PC-3 (cell line): ENCODE results near the gene COG8. TPM values are rescaled to one million over a fixed set of nuclear protein-coding genes. Genes with fewer than 3 reads are reported as not detected.

Experiments used
- ATAC-seq: fragments of 200-7000 bp; cut with Tn5 transposase; 2 replicates; pipeline ENCODE4 v1.9.1; 2020; ENCODE audit warnings: mild to moderate bottlenecking, moderate library complexity
- BruUV-seq: library from RNA; stranded (reverse); fragments of 400-500 nt; replicated peaks from 2 replicates; lab custom pipeline; 2021; lab: Mats Ljungman, UMichigan
- CTCF ChIA-PET: fragments of 300-600 bp; sonication (Branson Sonifier 250); formaldehyde crosslinking; loops from one replicate; lab custom pipeline; 2022; ENCODE audit warnings: antibody characterized with exemption; lab: Charles Lee
- POLR2A ChIA-PET: fragments of 300-600 bp; sonication (Branson Sonifier 250); formaldehyde crosslinking; loops from one replicate; lab custom pipeline; 2022; ENCODE audit warnings: antibody characterized with exemption; ENCODE audit not compliant: unreplicated experiment; lab: Charles Lee
- DNase-seq: peaks from one replicate; pipeline ENCODE4 v3.0.0-alpha.2; 2015
- H2AFZ ChIP-seq: fragments of 300-600 bp; sonication (generic); 2 replicates; pipeline ENCODE4 v1.6.0; 2016; ENCODE audit warnings: antibody characterized with exemption, low read length
- H3F3A ChIP-seq: fragments of 300-600 bp; sonication (generic); one replicate; pipeline ENCODE4 v1.6.0; 2017; ENCODE audit warnings: antibody characterized with exemption, low read length, control low read depth, mild to moderate bottlenecking; ENCODE audit not compliant: unreplicated experiment
- H3K27ac ChIP-seq: fragments of 300-600 bp; sonication (generic); 2 replicates; pipeline ENCODE4 v1.5.1; 2016; ENCODE audit warnings: mild to moderate bottlenecking, low read length
- H3K27me3 ChIP-seq: fragments of 300-600 bp; sonication (generic); 2 replicates; pipeline ENCODE4 v1.6.1; 2016; ENCODE audit warnings: low read length, mixed read lengths
- H3K36me3 ChIP-seq: fragments of 300-600 bp; sonication (generic); 2 replicates; pipeline ENCODE4 v1.6.1; 2016; ENCODE audit warnings: low read depth, mixed run types, low read length, mixed read lengths
- H3K4me1 ChIP-seq: fragments of 300-600 bp; sonication (generic); 2 replicates; pipeline ENCODE4 v1.5.1; 2016; ENCODE audit warnings: low read length; ENCODE audit not compliant: insufficient read depth
- H3K4me2 ChIP-seq: fragments of 300-600 bp; sonication (generic); 2 replicates; pipeline ENCODE4 v1.6.0; 2016; ENCODE audit warnings: low read length
- H3K4me3 ChIP-seq: fragments of 300-600 bp; sonication (generic); 2 replicates; pipeline ENCODE4 v1.5.1; 2016; ENCODE audit warnings: mild to moderate bottlenecking, low read length, mixed read lengths
- H3K79me2 ChIP-seq: fragments of 300-600 bp; sonication (generic); 2 replicates; pipeline ENCODE4 v1.6.1; 2017; ENCODE audit warnings: low read length, mixed read lengths
- H3K9ac ChIP-seq: fragments of 300-600 bp; sonication (generic); 2 replicates; pipeline ENCODE4 v1.6.0; 2016; ENCODE audit warnings: mild to moderate bottlenecking, low read length
- H3K9me2 ChIP-seq: fragments of 300-600 bp; sonication (generic); replicated peaks from 2 replicates; pipeline ENCODE4 v1.6.1; 2016; ENCODE audit warnings: mixed run types, low read length, mixed read lengths
- H3K9me3 ChIP-seq: fragments of 300-600 bp; sonication (generic); 2 replicates; pipeline ENCODE4 v1.6.1; 2016; ENCODE audit warnings: low read length, mixed read lengths
- H4K20me1 ChIP-seq: fragments of 300-600 bp; sonication (generic); 2 replicates; pipeline ENCODE4 v1.6.1; 2016; ENCODE audit warnings: low read length, mixed read lengths
- EZH2 ChIP-seq: fragments of 300-600 bp; sonication (generic); IDR thresholded peaks from one replicate; pipeline ENCODE4 v1.6.1; 2017; ENCODE audit warnings: antibody characterized with exemption, mild to moderate bottlenecking, low read length; ENCODE audit not compliant: unreplicated experiment
- EZH2phosphoT487 ChIP-seq: fragments of 300-600 bp; sonication (generic); IDR thresholded peaks from 2 replicates; pipeline ENCODE4 v1.6.1; 2018; ENCODE audit warnings: mild to moderate bottlenecking, antibody characterized with exemption, low read length, borderline replicate concordance
- intact Hi-C: fragments of 100-400 bp; cut with micrococcal nuclease; formaldehyde crosslinking; loops from 2 replicates; pipeline ENCODE4 v1.9.0; 2023
- total RNA-seq: library from RNA; depleted of rRNA; stranded (reverse); fragments of >200 nt; gene quantifications from 2 replicates; pipeline ENCODE4 v1.2.3, GENCODE V29; 2014
- TF ChIP-seq, protein P1 (sequence below): fragments of 300-600 bp; sonication (generic); conservative IDR thresholded peaks from 2 replicates; pipeline ENCODE4 v1.5.1; 2017; ENCODE audit warnings: antibody characterized with exemption, low read depth, mild to moderate bottlenecking, low read length

Gene COG8
- total RNA-seq, 1 experiment from 2014 or later: 27.2 TPM

DNA sequence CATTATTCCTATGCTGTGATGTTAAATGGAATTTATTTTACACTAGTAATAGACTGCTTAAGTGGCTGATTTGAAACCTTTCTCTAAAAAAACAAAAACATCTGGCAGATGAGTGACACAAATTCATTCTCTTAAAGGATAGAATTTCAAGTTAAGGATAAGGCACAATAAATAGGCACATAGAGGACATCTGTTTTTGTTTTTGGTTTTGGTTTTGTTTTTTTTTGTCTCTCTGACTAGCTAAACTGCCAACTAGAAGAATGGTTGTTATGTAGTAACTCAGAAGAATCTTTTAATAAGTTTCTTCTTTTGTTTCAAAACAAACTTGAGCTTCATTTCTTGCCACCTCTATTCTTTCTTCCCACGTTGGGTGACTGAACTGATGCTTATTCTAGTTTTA lies 33.3 kb downstream of the COG8 start:
- no peak for DNase-seq
- Histone ChIP-seq H3K9me3 (no peaks in the 10 kb centered on the region), H3K27ac (no peak overlapping the region), H3K27me3 (no peaks in the 10 kb centered on the region), H4K20me1 (no peaks in the 10 kb centered on the region), H3K4me3 (no peak overlapping the region), H3K9me2 (no peaks in the 10 kb centered on the region), H3F3A (no peaks in the 10 kb centered on the region), H3K79me2 (no peaks in the 10 kb centered on the region), H3K36me3 (no peaks in the 10 kb centered on the region), H2AFZ (no peak overlapping the region), H3K9ac (no peak overlapping the region), H3K4me2 (no peak overlapping the region), H3K4me1 (no peaks in the 10 kb centered on the region)
- TF ChIP-seq, protein P1, sequence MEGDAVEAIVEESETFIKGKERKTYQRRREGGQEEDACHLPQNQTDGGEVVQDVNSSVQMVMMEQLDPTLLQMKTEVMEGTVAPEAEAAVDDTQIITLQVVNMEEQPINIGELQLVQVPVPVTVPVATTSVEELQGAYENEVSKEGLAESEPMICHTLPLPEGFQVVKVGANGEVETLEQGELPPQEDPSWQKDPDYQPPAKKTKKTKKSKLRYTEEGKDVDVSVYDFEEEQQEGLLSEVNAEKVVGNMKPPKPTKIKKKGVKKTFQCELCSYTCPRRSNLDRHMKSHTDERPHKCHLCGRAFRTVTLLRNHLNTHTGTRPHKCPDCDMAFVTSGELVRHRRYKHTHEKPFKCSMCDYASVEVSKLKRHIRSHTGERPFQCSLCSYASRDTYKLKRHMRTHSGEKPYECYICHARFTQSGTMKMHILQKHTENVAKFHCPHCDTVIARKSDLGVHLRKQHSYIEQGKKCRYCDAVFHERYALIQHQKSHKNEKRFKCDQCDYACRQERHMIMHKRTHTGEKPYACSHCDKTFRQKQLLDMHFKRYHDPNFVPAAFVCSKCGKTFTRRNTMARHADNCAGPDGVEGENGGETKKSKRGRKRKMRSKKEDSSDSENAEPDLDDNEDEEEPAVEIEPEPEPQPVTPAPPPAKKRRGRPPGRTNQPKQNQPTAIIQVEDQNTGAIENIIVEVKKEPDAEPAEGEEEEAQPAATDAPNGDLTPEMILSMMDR: no peak
- TF ChIP-seq EZH2phosphoT487 (no peak), EZH2 (no peak)
- CTCF ChIA-PET: no interaction called here
- intact Hi-C loops: no loop called here
- ATAC-seq: no peak
- BruUV-seq: no TSS peak
- POLR2A ChIA-PET: no interaction called here

DNA sequence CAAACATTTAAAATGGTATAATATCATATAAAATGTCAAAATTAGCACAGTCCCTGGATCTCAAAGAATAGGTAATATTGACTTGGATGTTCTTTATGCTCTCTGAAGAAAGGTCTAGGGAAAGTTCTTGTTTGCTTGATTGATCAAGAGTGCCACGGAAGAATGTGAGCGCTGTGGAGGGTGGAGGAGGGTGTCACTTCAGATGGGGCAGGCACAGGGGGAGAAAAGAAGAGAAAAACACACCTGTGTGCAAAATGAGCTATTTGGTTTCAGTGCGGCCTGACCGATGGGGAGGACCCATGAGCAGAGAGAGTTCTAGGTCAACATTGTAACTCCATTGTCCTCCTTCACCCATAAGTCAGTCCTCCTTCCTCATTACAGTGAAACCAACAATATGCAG lies 37.1 kb downstream of the COG8 start:
- CTCF ChIA-PET: no interaction called here
- no peaks in the 10 kb centered on the region for H4K20me1 ChIP-seq
- no peaks in the 10 kb centered on the region for H3F3A ChIP-seq
- H3K9me3 ChIP-seq: no peaks in the 10 kb centered on the region
- no peak overlapping the region for H2AFZ ChIP-seq
- TF ChIP-seq EZH2phosphoT487: no peak
- no peak for TF ChIP-seq EZH2
- TF ChIP-seq, protein P1: no peak
- H3K9ac ChIP-seq: no peak overlapping the region
- POLR2A ChIA-PET: no interaction called here
- H3K4me1 ChIP-seq: no peaks in the 10 kb centered on the region
- intact Hi-C loops: no loop called here
- H3K27me3 ChIP-seq: no peaks in the 10 kb centered on the region
- H3K79me2 ChIP-seq: no peaks in the 10 kb centered on the region
- H3K9me2 ChIP-seq: no peaks in the 10 kb centered on the region
- ATAC-seq (no peak), DNase-seq (no peak)
- no peak overlapping the region for H3K4me2 ChIP-seq
- H3K27ac ChIP-seq: no peak overlapping the region
- no TSS peak for BruUV-seq
- H3K36me3 ChIP-seq: no peaks in the 10 kb centered on the region
- H3K4me3 ChIP-seq: no peak overlapping the region

DNA sequence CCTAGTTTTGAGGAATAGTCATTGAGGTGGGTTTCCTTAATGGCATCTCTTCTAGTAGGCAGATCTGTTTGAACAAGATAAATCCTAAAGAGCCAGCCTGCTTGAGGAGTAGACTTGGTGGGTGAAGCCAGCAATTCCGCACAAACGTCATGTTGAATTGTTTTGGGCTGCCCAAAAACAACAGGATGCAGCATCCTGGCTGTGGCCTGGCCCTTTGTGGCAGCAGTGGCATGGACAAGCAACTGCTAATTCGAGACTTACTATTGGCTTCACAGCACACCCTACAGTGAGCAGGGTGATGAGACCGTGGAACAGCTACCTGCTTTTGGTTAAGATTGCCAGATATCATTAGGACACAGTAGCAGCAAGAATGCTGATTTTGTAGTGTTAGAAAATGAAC lies 37.5 kb downstream of the COG8 start:
- H3K9me3 ChIP-seq: no peaks in the 10 kb centered on the region
- BruUV-seq: no TSS peak

More for the DNA sequence above, 37.5 kb downstream of the COG8 start:
- ChIA-PET CTCF (no interaction called here), POLR2A (no interaction called here)
- Histone ChIP-seq H3K4me2 (no peak overlapping the region), H3K36me3 (no peaks in the 10 kb centered on the region), H2AFZ (no peak overlapping the region), H4K20me1 (no peaks in the 10 kb centered on the region), H3K9ac (no peak overlapping the region), H3F3A (no peaks in the 10 kb centered on the region), H3K27ac (no peak overlapping the region), H3K27me3 (no peaks in the 10 kb centered on the region), H3K4me3 (no peak overlapping the region), H3K4me1 (no peaks in the 10 kb centered on the region), H3K9me2 (no peaks in the 10 kb centered on the region), H3K79me2 (no peaks in the 10 kb centered on the region)
- intact Hi-C loops: no loop called here
- ATAC-seq: no peak
- DNase-seq: no peak
- TF ChIP-seq EZH2phosphoT487 (no peak), EZH2 (no peak)
- TF ChIP-seq, protein P1: no peak
